NCI-H345 treated with DMSO at 0.1 percent for 48 hours (cell line): Measurements from ENCODE around the gene RNF214.

Experiments used
- DNase-seq: peaks from one replicate; lab custom pipeline; 2025; ENCODE audit not compliant: unreplicated experiment; lab: John Stamatoyannopoulos, UW

The RNF214 gene

GRCh38 chr11:117212697-117213355, 19.6 kb upstream of the RNF214 start:
- DNase-seq, result no peak

- DNase-seq, result no peak
Observed at GRCh38 chr11:117214404-117215110, 17.9 kb upstream of the RNF214 start.

DNA sequence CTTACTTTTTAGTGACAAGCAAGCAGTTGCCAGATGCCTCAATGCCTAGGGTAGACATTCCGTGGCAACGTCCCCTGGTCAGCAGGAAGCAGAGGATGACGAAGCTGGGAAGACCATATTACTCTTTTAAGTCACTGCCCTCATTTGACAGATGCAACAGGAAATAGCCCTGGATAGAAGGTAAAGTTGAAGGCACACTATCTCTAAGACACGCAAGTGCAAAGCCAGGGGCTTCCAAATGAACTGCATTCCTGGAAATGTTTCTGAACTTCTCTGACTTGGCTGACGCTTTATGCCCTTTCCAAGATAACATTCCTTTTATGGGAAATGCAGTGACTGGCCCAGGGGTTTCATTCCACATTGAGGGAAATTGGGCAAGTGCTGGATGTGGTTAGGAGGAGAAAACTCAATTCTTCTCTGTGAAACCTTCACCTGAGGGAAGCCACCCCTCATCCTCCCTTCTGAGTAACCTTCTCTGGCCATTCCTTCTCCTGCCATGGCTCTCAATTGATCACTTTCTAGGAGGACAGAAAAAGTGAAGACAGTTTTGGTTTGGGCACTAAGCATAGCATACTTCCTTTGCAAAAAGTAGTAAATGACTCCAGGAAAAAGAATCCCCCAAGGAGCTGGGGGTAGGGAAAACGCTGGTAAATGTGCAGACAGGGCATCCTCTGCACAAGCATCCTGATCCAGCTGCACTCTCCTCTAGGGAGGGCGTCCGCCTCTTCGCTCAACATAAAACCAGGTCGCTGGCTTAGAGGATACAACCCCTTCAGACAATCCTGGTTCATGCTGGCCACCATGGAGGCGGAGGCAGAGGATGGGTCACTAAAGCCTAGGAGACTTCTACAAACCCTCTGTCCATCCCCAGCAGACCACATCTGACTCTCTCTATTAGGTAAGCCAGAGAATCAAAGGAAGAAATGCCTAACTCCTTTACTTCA, 15.1 kb upstream of the RNF214 start:
- no peak for DNase-seq

- DNase-seq, result no peak
Observed at GRCh38 chr11:117218133-117218915, 14.1 kb upstream of the RNF214 start.

DNA sequence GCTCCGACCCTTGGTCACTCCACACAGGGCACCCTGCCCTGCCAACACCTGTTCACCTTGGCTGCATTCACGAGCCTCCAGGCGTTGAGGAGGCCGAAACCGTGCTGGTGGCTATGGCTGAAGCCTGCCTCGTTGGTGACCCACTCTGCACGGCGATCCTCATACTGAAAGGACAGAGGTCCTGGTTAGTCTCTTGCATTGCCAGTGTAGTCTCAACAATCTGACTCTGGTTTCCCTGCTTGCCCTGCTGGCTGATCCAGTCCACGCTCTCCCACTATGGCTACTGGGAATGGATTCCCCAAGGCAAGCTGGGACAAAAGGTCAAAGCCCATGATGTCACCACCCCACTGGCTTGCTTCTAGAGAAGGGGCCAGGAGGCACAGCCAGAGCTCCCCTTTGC, 13.5 kb upstream of the RNF214 start:
- no peak for DNase-seq

DNA sequence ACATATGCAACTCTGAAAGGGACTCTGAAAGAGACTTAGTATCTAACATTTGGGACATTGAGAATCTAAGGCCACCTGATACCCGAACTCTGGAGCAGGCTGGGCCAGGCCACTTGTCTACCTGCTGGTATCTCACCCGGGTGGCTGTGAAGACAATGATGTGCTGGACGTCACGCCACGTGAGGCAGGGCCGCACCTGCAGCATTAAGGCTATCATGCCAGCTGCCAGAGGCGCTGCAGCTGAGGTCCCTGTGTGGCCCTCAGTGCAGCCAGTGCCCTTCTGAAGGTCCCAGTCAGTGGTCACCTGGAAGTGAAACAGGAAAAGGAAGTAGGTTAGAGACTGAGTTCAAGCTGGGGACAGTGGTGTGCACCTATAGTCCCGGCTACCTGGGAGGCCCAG, 13.0 kb upstream of the RNF214 start:
- no peak for DNase-seq

DNA sequence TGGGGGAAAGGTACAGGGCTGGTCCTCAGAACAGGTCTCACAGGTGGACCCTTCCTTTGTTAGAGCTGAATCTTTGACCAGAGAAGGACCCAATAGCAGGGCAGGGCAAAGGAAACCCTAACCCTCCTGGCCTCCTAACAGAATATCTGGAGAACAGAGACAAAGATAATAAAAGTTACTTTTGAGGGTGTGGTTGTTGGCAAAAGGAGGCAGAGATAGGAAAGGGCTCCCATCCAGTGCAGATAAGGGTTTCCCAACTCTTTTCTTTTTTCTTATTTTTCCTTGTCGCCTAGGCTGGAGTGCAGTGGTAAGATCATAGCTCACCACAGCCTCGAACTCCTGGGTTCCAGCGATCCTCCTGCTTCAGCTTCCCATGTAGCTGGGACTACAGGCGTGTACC, 12.5 kb upstream of the RNF214 start:
- DNase-seq, result no peak

- no peak for DNase-seq
Observed at GRCh38 chr11:117220568-117220967, 11.9 kb upstream of the RNF214 start.

GRCh38 chr11:117220999-117221774, 11.3 kb upstream of the RNF214 start:
- DNase-seq, result no peak

GRCh38 chr11:117221775-117222517, 10.5 kb upstream of the RNF214 start:
- no peak for DNase-seq

DNA sequence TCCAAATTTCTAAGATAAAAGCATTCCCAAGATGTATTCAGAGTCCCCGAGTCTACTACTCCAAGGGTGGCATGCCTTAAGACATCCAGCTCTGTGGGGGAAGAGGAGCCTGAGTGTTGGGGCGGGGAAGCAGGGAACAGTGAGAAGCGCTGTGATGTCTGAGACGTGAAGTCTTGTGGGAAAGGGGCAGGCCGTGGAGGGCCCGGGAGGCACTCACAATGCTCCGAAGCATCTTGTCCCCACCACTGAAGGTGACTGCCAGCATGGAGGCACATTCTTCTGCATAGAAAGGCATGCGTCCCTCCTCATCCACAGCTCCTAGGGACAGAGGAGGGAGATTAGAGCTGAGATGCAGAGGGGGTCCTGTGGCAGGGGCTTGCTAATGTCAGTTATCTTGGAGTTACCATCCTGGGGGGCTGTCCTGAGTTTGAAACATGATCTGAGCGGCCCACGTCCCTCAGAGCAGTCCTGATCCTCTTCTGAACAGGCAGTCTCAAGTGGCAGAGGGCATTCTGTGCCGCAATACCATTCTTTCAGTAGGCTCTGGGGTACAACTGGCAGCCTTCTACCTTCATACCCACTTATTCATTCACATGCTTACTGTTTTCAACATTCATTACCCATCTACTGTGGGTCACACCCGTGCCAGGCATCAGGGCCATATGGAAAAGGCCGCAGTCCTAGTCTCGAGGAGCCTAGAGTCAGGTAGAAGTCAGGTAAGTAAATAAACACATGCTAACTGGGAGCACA, 9.3 kb upstream of the RNF214 start:
- no peak for DNase-seq

GRCh38 chr11:117223741-117224689, 8.5 kb upstream of the RNF214 start:
- DNase-seq, result no peak

DNA sequence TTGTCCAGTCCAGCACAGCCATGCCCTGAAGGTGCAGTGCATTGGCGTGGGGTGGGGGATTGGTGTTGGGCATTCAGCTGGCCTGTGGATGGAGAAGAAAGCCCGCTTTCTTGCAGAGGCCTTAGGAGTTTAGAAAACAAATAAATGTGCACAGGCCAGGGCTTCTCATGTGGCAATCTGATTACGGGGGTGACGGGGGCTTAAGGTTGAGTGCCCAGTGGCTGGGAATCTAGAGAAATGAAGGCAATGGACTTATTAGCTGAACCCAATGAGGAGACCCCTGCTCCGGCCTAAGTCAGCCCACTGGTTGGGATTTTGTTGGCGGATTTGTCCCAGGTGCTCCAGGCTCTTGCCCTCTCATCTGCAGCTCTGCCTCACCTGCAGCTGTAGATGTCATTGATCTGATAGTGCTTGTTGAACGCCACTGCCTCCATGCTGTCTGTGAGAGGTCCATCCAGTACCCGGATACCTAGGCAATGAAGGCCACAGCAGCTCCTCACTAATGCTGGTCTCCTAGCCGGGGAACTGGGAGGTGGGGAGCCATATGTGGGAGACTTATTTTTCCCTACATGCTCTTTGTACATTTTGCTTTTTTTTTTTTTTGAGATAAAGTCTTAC, 6.8 kb upstream of the RNF214 start:
- DNase-seq, result no peak

- peak; percentile 55 for DNase-seq
Observed at GRCh38 chr11:117226388-117227385, 5.8 kb upstream of the RNF214 start.

GRCh38 chr11:117228091-117228490, 4.4 kb upstream of the RNF214 start:
- DNase-seq, result no peak

DNA sequence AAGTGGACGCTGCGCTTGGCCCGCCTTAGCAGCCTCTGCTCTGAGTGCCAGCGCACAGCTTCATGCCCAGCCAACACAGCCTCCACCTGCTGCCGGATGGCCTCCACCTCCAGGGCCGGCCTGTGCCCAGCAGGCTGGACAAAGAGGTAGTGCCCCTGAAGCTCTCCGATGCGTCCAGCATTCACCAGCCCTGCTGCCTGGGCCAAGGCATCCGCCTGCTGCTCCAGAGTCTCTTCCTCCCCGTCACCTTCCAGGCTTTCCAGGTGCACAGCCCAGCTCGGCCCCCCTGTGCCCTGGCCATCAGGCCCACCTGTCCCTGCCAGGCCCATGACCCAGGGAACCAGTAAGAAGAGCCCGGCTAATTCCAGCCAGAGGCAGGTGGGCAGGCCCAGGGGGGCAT, 3.1 kb upstream of the RNF214 start:
- no peak for DNase-seq
